GM18873 (cell line): ENCODE data around the gene SH3TC1.
A peak's percentile ranks its signal among the peaks of the same experiment; 100 is the strongest.

ENCODE experiments used
- ATAC-seq: cut with Tn5 transposase; IDR thresholded peaks from one replicate; pipeline ENCODE4 v1.9.1; 2021; ENCODE audit warnings: mild to moderate bottlenecking, moderate library complexity, moderate number of reproducible peaks; ENCODE audit not compliant: unreplicated experiment, low FRiP score

Gene SH3TC1

GRCh38 chr4:8225706-8226443, 26.8 kb downstream of the SH3TC1 start:
- ATAC-seq, result no peak

- ATAC-seq, result no peak
These were observed 28.2 kb downstream of the SH3TC1 start for GRCh38 chr4:8227201-8227770.

- no peak for ATAC-seq
These were observed 28.8 kb downstream of the SH3TC1 start for GRCh38 chr4:8227771-8228318.

- peak; percentile 85 for ATAC-seq
These were observed 29.5 kb downstream of the SH3TC1 start for GRCh38 chr4:8228319-8229250.

- no peak for ATAC-seq
These were observed 30.4 kb downstream of the SH3TC1 start for GRCh38 chr4:8229331-8229975.

- ATAC-seq, result no peak
These were observed 30.9 kb downstream of the SH3TC1 start for GRCh38 chr4:8230033-8230432.

- ATAC-seq, result no peak
These were observed 31.8 kb downstream of the SH3TC1 start for GRCh38 chr4:8230891-8231290.

- no peak for ATAC-seq
These were observed 32.5 kb downstream of the SH3TC1 start for GRCh38 chr4:8231551-8232049.

- no peak for ATAC-seq
These were observed 33.7 kb downstream of the SH3TC1 start for GRCh38 chr4:8232748-8233147.

- ATAC-seq, result no peak
These were observed 34.8 kb downstream of the SH3TC1 start for GRCh38 chr4:8233672-8234484.

- no peak for ATAC-seq
These were observed 35.6 kb downstream of the SH3TC1 start for GRCh38 chr4:8234715-8235114.

GRCh38 chr4:8235224-8235623, 36.1 kb downstream of the SH3TC1 start:
- ATAC-seq, result no peak

- no peak for ATAC-seq
These were observed 36.6 kb downstream of the SH3TC1 start for GRCh38 chr4:8235686-8236085.

- no peak for ATAC-seq
These were observed 37.2 kb downstream of the SH3TC1 start for GRCh38 chr4:8236106-8236919.

GRCh38 chr4:8236920-8237195, 37.8 kb downstream of the SH3TC1 start:
- ATAC-seq, result no peak

- no peak for ATAC-seq
These were observed 38.3 kb downstream of the SH3TC1 start for GRCh38 chr4:8237256-8237989.

- ATAC-seq, result no peak
These were observed 39.0 kb downstream of the SH3TC1 start for GRCh38 chr4:8238036-8238511.

GRCh38 chr4:8238515-8239053, 39.5 kb downstream of the SH3TC1 start:
- no peak for ATAC-seq
